SH-SY5Y (cell line): ENCODE results near the gene PSMD6.

Experiments
- GATA2 ChIP-seq: IDR thresholded peaks from 2 replicates; pipeline ENCODE4 v1.6.1; 2011; ENCODE audit warnings: mild to moderate bottlenecking, low read depth, low read length
- GATA3 ChIP-seq: IDR thresholded peaks from 2 replicates; pipeline ENCODE4 v1.6.1; 2011; ENCODE audit warnings: low read depth, mild to moderate bottlenecking, low read length, moderate library complexity

GRCh38 chr3:64019271-64019670, 4.0 kb downstream of the PSMD6 start:
- TF ChIP-seq GATA3 = no peak
- no peak for TF ChIP-seq GATA2
